Measurements from ENCODE around the gene INTS11.

DNA sequence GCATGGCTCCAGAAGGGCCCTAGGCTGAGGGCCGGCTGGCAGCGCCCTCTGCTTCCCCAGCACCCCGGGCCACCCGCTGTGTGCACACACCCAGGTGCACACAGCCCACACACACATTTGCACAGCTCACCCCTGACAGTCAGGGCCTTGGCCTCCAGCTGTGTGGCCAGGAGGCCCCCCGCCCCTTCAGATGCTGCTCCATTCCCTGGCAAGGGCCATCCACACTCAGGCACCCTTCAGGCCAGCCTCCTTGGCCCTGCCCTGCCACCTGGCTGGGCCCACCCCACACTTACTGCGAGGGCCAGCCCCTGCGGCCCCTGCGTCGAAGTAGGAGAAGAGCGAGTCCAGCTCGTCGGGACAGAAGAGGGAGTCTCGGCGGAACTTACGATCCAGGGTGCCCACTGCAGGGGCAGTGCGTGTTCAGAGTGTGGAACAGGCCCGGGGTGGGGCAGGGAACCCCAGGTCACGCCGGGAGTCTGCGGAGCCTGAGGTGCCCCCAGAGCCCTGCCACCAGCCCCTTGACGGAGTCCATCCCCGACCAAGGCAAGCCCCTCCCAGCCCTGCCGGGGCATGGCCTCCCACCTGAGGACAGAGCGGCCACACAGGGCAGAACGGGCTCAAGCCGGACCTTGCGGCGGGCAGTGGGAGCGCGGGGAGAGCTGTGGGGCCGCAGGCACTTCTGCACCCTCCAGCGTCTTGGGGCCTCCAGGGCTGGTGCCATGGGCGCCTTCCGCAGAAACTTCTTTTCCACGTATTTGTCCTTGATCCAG is 29.1 kb downstream of the INTS11 start:
- TF ChIP-seq ELF4 (IDR thresholded peaks at IDR 0.05) (no peak), SP1 (IDR thresholded peaks at IDR 0.05) (no peak), SUZ12 (IDR thresholded peaks at IDR 0.05) (no peak), NFRKB (IDR thresholded peaks at IDR 0.05) (no peak), BHLHE40 (IDR thresholded peaks at IDR 0.05; ENCODE audit: borderline replicate concordance) (no peak), ZNF384 (IDR thresholded peaks at IDR 0.05) (no peak), FOXA1 (IDR thresholded peaks at IDR 0.05) (no peak), ARNT (IDR thresholded peaks at IDR 0.05) (no peak), HDGF (IDR thresholded peaks at IDR 0.05; ENCODE audit: borderline replicate concordance) (no peak), FOXM1 (IDR thresholded peaks at IDR 0.05; ENCODE audit: borderline replicate concordance) (no peak), L3MBTL2 (conservative IDR thresholded peaks at IDR 0.05) (no peak), CTBP1 (IDR thresholded peaks at IDR 0.05; ENCODE audit: borderline replicate concordance) (no peak), FOXK2 (IDR thresholded peaks at IDR 0.05) (no peak)
- TF ChIP-seq, protein P1, sequence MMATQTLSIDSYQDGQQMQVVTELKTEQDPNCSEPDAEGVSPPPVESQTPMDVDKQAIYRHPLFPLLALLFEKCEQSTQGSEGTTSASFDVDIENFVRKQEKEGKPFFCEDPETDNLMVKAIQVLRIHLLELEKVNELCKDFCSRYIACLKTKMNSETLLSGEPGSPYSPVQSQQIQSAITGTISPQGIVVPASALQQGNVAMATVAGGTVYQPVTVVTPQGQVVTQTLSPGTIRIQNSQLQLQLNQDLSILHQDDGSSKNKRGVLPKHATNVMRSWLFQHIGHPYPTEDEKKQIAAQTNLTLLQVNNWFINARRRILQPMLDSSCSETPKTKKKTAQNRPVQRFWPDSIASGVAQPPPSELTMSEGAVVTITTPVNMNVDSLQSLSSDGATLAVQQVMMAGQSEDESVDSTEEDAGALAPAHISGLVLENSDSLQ (IDR thresholded peaks at IDR 0.05) = no peak

All from HEK293T (cell line).